Activated naive CD8-positive, alpha-beta T cell treated with anti-CD3 and anti-CD28 coated beads, Interleukin-2, amount 50 U/mL, for 24 hours (primary cell): ENCODE measurements around the gene CAMKK1.
"Not testable (repeated sequence)": the region's sequence is repeated elsewhere in the genome, so short reads cannot be mapped to it uniquely, and the experiment has no call there.

Experiments used
- ATAC-seq: fragments of 150-1000 bp; cut with Tn5 transposase; one replicate; pipeline ENCODE4 v1.10.0; 2021
- DNase-seq: peaks from one replicate; pipeline ENCODE4 v3.0.0; 2021
- H3K27ac Mint-ChIP-seq: one replicate; pipeline ENCODE4 v1.8.0; 2021; ENCODE audit warnings: mild to moderate bottlenecking, mixed read lengths
- H3K27me3 Mint-ChIP-seq: one replicate; pipeline ENCODE4 v1.8.0; 2021; ENCODE audit warnings: mixed read lengths
- H3K36me3 Mint-ChIP-seq: one replicate; pipeline ENCODE4 v1.8.0; 2021; ENCODE audit warnings: low read depth, mixed read lengths
- H3K4me1 Mint-ChIP-seq: one replicate; pipeline ENCODE4 v1.8.0; 2021; ENCODE audit warnings: mixed read lengths
- H3K4me3 Mint-ChIP-seq: one replicate; pipeline ENCODE4 v1.8.0; 2021; ENCODE audit warnings: mild to moderate bottlenecking, moderate library complexity, mixed read lengths
- H3K9me3 Mint-ChIP-seq: one replicate; pipeline ENCODE4 v1.8.0; 2021; ENCODE audit warnings: mixed read lengths

The CAMKK1 gene

GRCh38 chr17:3861761-3862681 lies 30.8 kb downstream of the CAMKK1 start:
- DNase-seq (no peak), ATAC-seq (no peak)
- Mint-ChIP-seq H3K4me3 (no peak overlapping the region), H3K9me3 (no peaks in the 10 kb centered on the region), H3K36me3 (no peaks in the 10 kb centered on the region), H3K27me3 (no peaks in the 10 kb centered on the region), H3K4me1 (no peaks in the 10 kb centered on the region), H3K27ac (no peak overlapping the region)

GRCh38 chr17:3860939-3861700 lies 31.7 kb downstream of the CAMKK1 start:
- no peak for ATAC-seq
- Mint-ChIP-seq H3K36me3 (no peaks in the 10 kb centered on the region), H3K4me1 (no peaks in the 10 kb centered on the region), H3K27me3 (no peaks in the 10 kb centered on the region), H3K27ac (no peak overlapping the region), H3K9me3 (no peaks in the 10 kb centered on the region), H3K4me3 (no peak overlapping the region)
- DNase-seq = no peak

- Mint-ChIP-seq H3K4me3 (no peak overlapping the region), H3K4me1 (no peaks in the 10 kb centered on the region), H3K27me3 (no peaks in the 10 kb centered on the region), H3K36me3 (no peaks in the 10 kb centered on the region), H3K27ac (no peak overlapping the region), H3K9me3 (no peaks in the 10 kb centered on the region)
- ATAC-seq (no peak), DNase-seq (no peak)
Observed at GRCh38 chr17:3859940-3860339, 32.9 kb downstream of the CAMKK1 start.

GRCh38 chr17:3857261-3858105 lies 35.4 kb downstream of the CAMKK1 start:
- H3K9me3 Mint-ChIP-seq = no peaks in the 10 kb centered on the region
- H3K27me3 Mint-ChIP-seq = no peaks in the 10 kb centered on the region
- no peaks in the 10 kb centered on the region for H3K36me3 Mint-ChIP-seq
- DNase-seq (no peak), ATAC-seq (no peak)
- no peak overlapping the region for H3K27ac Mint-ChIP-seq
- H3K4me3 Mint-ChIP-seq = no peak overlapping the region
- no peaks in the 10 kb centered on the region for H3K4me1 Mint-ChIP-seq

GRCh38 chr17:3854204-3854603 lies 38.6 kb downstream of the CAMKK1 start:
- H3K4me3 Mint-ChIP-seq, H3K9me3 Mint-ChIP-seq, H3K27ac Mint-ChIP-seq, DNase-seq, H3K27me3 Mint-ChIP-seq, H3K36me3 Mint-ChIP-seq, H3K4me1 Mint-ChIP-seq, ATAC-seq: not testable (repeated sequence)

GRCh38 chr17:3852561-3852960 lies 40.3 kb downstream of the CAMKK1 start:
- H3K27ac Mint-ChIP-seq = no peak overlapping the region
- ATAC-seq (no peak), DNase-seq (no peak)
- no peaks in the 10 kb centered on the region for H3K9me3 Mint-ChIP-seq
- H3K36me3 Mint-ChIP-seq = no peaks in the 10 kb centered on the region
- H3K4me1 Mint-ChIP-seq = no peaks in the 10 kb centered on the region
- peaks cover 6% of the 10 kb centered on the region for H3K27me3 Mint-ChIP-seq
- no peak overlapping the region for H3K4me3 Mint-ChIP-seq

- Mint-ChIP-seq H3K36me3 (no peaks in the 10 kb centered on the region), H3K9me3 (no peaks in the 10 kb centered on the region), H3K4me3 (no peak overlapping the region), H3K4me1 (peaks cover 4% of the 10 kb centered on the region), H3K27ac (no peak overlapping the region), H3K27me3 (peaks cover 6% of the 10 kb centered on the region)
- no peak for ATAC-seq
- no peak for DNase-seq
Observed at GRCh38 chr17:3851461-3852100, 41.3 kb downstream of the CAMKK1 start.

GRCh38 chr17:3848229-3848835 lies 44.5 kb downstream of the CAMKK1 start:
- no peak overlapping the region for H3K27ac Mint-ChIP-seq
- ATAC-seq (no peak), DNase-seq (no peak)
- peaks cover 9% of the 10 kb centered on the region for H3K36me3 Mint-ChIP-seq
- H3K4me3 Mint-ChIP-seq = no peak overlapping the region
- H3K9me3 Mint-ChIP-seq = no peaks in the 10 kb centered on the region
- H3K27me3 Mint-ChIP-seq = peaks cover 6% of the 10 kb centered on the region
- peaks cover 24% of the 10 kb centered on the region for H3K4me1 Mint-ChIP-seq

- DNase-seq (no peak), ATAC-seq (no peak)
- no peak overlapping the region for H3K4me3 Mint-ChIP-seq
- H3K27ac Mint-ChIP-seq = no peak overlapping the region
- H3K36me3 Mint-ChIP-seq = peaks cover 11% of the 10 kb centered on the region
- H3K27me3 Mint-ChIP-seq = peaks cover 6% of the 10 kb centered on the region
- H3K9me3 Mint-ChIP-seq = no peaks in the 10 kb centered on the region
- peaks cover 24% of the 10 kb centered on the region for H3K4me1 Mint-ChIP-seq
Observed at GRCh38 chr17:3847165-3847670, 45.6 kb downstream of the CAMKK1 start.

- peak overlapping the region; percentile 90 for H3K4me3 Mint-ChIP-seq
- H3K27ac Mint-ChIP-seq = no peak overlapping the region
- no peaks in the 10 kb centered on the region for H3K9me3 Mint-ChIP-seq
- no peak for DNase-seq
- H3K4me1 Mint-ChIP-seq = peaks cover 24% of the 10 kb centered on the region
- H3K27me3 Mint-ChIP-seq = peaks cover 2% of the 10 kb centered on the region
- no peak for ATAC-seq
- peaks cover 11% of the 10 kb centered on the region for H3K36me3 Mint-ChIP-seq
Observed at GRCh38 chr17:3846437-3847164, 46.3 kb downstream of the CAMKK1 start.

GRCh38 chr17:3845621-3846436 lies 47.0 kb downstream of the CAMKK1 start, which contains the start of gene NCBP3:
Gene NCBP3 (minus strand): TSS chr17:3846246. CDS start chr17:3846223, 23 bp downstream.
- H3K36me3 Mint-ChIP-seq = peaks cover 18% of the 10 kb centered on the region
- H3K4me1 Mint-ChIP-seq = peaks cover 26% of the 10 kb centered on the region
- H3K27ac Mint-ChIP-seq = peak within 1 kb of the TSS; percentile 82
- H3K9me3 Mint-ChIP-seq = no peaks in the 10 kb centered on the region
- peak; percentile 98 for ATAC-seq
- peak; percentile 92 for DNase-seq
- no peaks in the 10 kb centered on the region for H3K27me3 Mint-ChIP-seq
- peak within 1 kb of the TSS; percentile 90 for H3K4me3 Mint-ChIP-seq

- Mint-ChIP-seq H3K36me3 (peaks cover 21% of the 10 kb centered on the region), H3K4me1 (peaks cover 28% of the 10 kb centered on the region), H3K9me3 (no peaks in the 10 kb centered on the region), H3K4me3 (peak overlapping the region; percentile 90), H3K27ac (peak overlapping the region; percentile 82), H3K27me3 (no peaks in the 10 kb centered on the region)
- peak; percentile 42 for ATAC-seq
- peak; percentile 61 for DNase-seq
Observed at GRCh38 chr17:3845291-3845620, 47.6 kb downstream of the CAMKK1 start.
